Keratinocyte (primary cell): ENCODE data around the gene RASSF7. TPM values are rescaled to one million over a fixed set of nuclear protein-coding genes. Genes with fewer than 3 reads are reported as not detected.

ENCODE experiments used
- DNase-seq: peaks from one replicate; pipeline ENCODE4 v3.0.0-alpha.2; 2011; ENCODE audit warnings: low read depth, missing footprints, low spot score
- FAIRE-seq: peaks from 2 replicates; lab custom pipeline; 2011; peaks lifted over from hg19 to GRCh38; lab: Jason Lieb, UNC
- H2AFZ ChIP-seq: 2 replicates; pipeline ENCODE4 v1.6.0; 2012; ENCODE audit warnings: low read length, control low read depth, inconsistent platforms; ENCODE audit not compliant: control insufficient read depth
- H3K27ac ChIP-seq: 2 replicates; pipeline ENCODE4 v1.5.1; 2011; ENCODE audit warnings: low read length; ENCODE audit not compliant: control insufficient read depth, insufficient read depth
- H3K27me3 ChIP-seq: 3 replicates; pipeline ENCODE4 v1.6.0; 2011; ENCODE audit warnings: low read length; ENCODE audit not compliant: control insufficient read depth, insufficient read depth; ENCODE audit errors: extremely low read depth
- H3K36me3 ChIP-seq, 2 experiments: 2 replicates in 1 of 2; 3 replicates in 1 of 2; pipeline ENCODE4 v1.5.1; 2011; ENCODE audit warnings: low read length in 2 of 2, mild to moderate bottlenecking in 1 of 2; ENCODE audit not compliant: control insufficient read depth in 2 of 2, insufficient read depth in 2 of 2; ENCODE audit errors: extremely low read depth in 1 of 2
- H3K4me1 ChIP-seq: 3 replicates; pipeline ENCODE4 v1.5.1; 2011; ENCODE audit warnings: low read length; ENCODE audit not compliant: control insufficient read depth, insufficient read depth; ENCODE audit errors: extremely low read depth
- H3K4me2 ChIP-seq: 3 replicates; pipeline ENCODE4 v1.6.0; 2011; ENCODE audit warnings: low read depth, low read length; ENCODE audit not compliant: control insufficient read depth, insufficient read depth; ENCODE audit errors: extremely low read depth
- H3K4me3 ChIP-seq, 3 experiments: fragments of 200-600 bp in 1 of 3; sonication (generic) in 1 of 3; 2 replicates in 2 of 3; 3 replicates in 1 of 3; pipeline ENCODE4 v1.5.1; 2011 to 2016; ENCODE audit warnings: low read length in 3 of 3, mild to moderate bottlenecking in 3 of 3, control low read depth in 2 of 3, inconsistent platforms in 1 of 3, low read depth in 1 of 3, mixed read lengths in 1 of 3, mixed run types in 1 of 3, moderate library complexity in 1 of 3; ENCODE audit not compliant: control insufficient read depth in 2 of 3, insufficient read depth in 2 of 3; ENCODE audit errors: extremely low read depth in 1 of 3
- H3K79me2 ChIP-seq: 2 replicates; pipeline ENCODE4 v1.6.0; 2012; ENCODE audit warnings: low read length; ENCODE audit not compliant: control insufficient read depth, insufficient read depth
- H3K9ac ChIP-seq: 3 replicates; pipeline ENCODE4 v1.6.0; 2011; ENCODE audit warnings: low read length; ENCODE audit not compliant: control insufficient read depth, insufficient read depth; ENCODE audit errors: extremely low read depth
- H3K9me1 ChIP-seq: 3 replicates; pipeline ENCODE4 v1.6.0; 2011; ENCODE audit warnings: low read length; ENCODE audit not compliant: control insufficient read depth, insufficient read depth; ENCODE audit errors: extremely low read depth
- H3K9me3 ChIP-seq: 2 replicates; pipeline ENCODE4 v1.5.1; 2012; ENCODE audit warnings: low read depth, low read length; ENCODE audit not compliant: control insufficient read depth
- H4K20me1 ChIP-seq: 3 replicates; pipeline ENCODE4 v1.6.0; 2011; ENCODE audit warnings: low read length; ENCODE audit not compliant: control insufficient read depth, insufficient read depth; ENCODE audit errors: extremely low read depth
- EZH2 ChIP-seq: IDR thresholded peaks from one replicate; pipeline ENCODE4 v1.6.1; 2012; ENCODE audit warnings: inconsistent platforms, mild to moderate bottlenecking, low read length, moderate library complexity
- dilution Hi-C: fragments of 300-500 bp; cut with MboI; formaldehyde crosslinking; loops from one replicate; pipeline ENCODE4 v1.7.0; 2020; ENCODE audit warnings: low sequenced_read_pairs; ENCODE audit not compliant: extremely low pct_ligation_motif_present
- polyA plus RNA-seq, 5 experiments: library from polyadenylated mRNA; depleted of rRNA in 3 of 5; stranded (reverse) in 3 of 5; stranded (forward) in 1 of 5; unstranded in 1 of 5; fragments of >200 nt; gene quantifications; 1 replicate in 1 of 5; 2 replicates in 3 of 5; 3 replicates in 1 of 5; pipeline versions ENCODE4 v1.2.1 to v1.2.3, GENCODE V29; 2011 to 2012; ENCODE audit warnings: missing spikeins in 2 of 5, low read depth in 1 of 5, low replicate concordance in 1 of 5
- TF ChIP-seq, protein P1 (sequence below), 3 experiments: IDR thresholded peaks in 1 of 3; conservative IDR thresholded peaks in 1 of 3; optimal IDR thresholded peaks in 1 of 3; 2 replicates in 2 of 3; 3 replicates in 1 of 3; pipeline versions ENCODE3 to v1.5.1; 2011; ENCODE audit warnings: low read length in 3 of 3, mild to moderate bottlenecking in 3 of 3, moderate library complexity in 2 of 3, control low read depth in 1 of 3, inconsistent platforms in 1 of 3; ENCODE audit not compliant: insufficient read depth in 2 of 3; ENCODE audit errors: extremely low read depth in 1 of 3

Gene RASSF7
- polyA plus RNA-seq, 1 donor (not counting 4 experiments of a cell fraction or from before 2014, with no cell fraction given), result 24.3 TPM

DNA sequence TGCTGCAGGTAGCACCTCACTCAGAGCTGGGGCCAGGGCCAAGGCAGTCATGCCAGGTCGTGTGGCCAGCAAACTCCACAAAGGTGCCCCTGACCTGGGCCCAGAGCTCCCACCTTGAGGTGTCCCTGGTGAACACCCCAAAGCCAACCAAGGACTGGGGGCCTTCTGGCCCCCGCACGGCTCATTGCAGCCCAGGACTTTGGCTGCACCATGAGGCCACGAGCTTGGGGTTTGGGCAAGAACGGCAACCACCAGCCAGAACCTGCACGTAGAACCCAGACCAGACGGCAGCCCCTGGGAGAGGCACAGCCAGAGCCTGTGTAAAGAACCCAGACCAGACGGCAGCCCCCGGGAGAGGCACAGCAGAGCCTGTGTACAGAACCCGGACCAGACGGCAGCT is 15.6 kb upstream of the RASSF7 start:
- Histone ChIP-seq H3K79me2 (no peaks in the 10 kb centered on the region), H3K4me2 (no peak overlapping the region), H3K4me3 (no peak overlapping the region), H4K20me1 (no peaks in the 10 kb centered on the region), H3K27ac (no peak overlapping the region), H3K9me3 (no peaks in the 10 kb centered on the region), H3K27me3 (peaks cover 6% of the 10 kb centered on the region), H3K9me1 (no peaks in the 10 kb centered on the region), H3K4me1 (no peaks in the 10 kb centered on the region), H2AFZ (no peak overlapping the region), H3K9ac (no peak overlapping the region), H3K36me3 (no peaks in the 10 kb centered on the region)
- dilution Hi-C loops, result no loop called here
- no peak for FAIRE-seq
- no peak for DNase-seq
- TF ChIP-seq, protein P1, sequence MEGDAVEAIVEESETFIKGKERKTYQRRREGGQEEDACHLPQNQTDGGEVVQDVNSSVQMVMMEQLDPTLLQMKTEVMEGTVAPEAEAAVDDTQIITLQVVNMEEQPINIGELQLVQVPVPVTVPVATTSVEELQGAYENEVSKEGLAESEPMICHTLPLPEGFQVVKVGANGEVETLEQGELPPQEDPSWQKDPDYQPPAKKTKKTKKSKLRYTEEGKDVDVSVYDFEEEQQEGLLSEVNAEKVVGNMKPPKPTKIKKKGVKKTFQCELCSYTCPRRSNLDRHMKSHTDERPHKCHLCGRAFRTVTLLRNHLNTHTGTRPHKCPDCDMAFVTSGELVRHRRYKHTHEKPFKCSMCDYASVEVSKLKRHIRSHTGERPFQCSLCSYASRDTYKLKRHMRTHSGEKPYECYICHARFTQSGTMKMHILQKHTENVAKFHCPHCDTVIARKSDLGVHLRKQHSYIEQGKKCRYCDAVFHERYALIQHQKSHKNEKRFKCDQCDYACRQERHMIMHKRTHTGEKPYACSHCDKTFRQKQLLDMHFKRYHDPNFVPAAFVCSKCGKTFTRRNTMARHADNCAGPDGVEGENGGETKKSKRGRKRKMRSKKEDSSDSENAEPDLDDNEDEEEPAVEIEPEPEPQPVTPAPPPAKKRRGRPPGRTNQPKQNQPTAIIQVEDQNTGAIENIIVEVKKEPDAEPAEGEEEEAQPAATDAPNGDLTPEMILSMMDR (optimal IDR thresholded peaks at IDR 0.05 in 1 of 3, IDR thresholded peaks at IDR 0.05 in 1 of 3, conservative IDR thresholded peaks at IDR 0.05 in 1 of 3; ENCODE audit: extremely low read depth in 1 of 3, insufficient read depth in 2 of 3, low read length in 3 of 3), result no peak
- TF ChIP-seq EZH2, result no peak

DNA sequence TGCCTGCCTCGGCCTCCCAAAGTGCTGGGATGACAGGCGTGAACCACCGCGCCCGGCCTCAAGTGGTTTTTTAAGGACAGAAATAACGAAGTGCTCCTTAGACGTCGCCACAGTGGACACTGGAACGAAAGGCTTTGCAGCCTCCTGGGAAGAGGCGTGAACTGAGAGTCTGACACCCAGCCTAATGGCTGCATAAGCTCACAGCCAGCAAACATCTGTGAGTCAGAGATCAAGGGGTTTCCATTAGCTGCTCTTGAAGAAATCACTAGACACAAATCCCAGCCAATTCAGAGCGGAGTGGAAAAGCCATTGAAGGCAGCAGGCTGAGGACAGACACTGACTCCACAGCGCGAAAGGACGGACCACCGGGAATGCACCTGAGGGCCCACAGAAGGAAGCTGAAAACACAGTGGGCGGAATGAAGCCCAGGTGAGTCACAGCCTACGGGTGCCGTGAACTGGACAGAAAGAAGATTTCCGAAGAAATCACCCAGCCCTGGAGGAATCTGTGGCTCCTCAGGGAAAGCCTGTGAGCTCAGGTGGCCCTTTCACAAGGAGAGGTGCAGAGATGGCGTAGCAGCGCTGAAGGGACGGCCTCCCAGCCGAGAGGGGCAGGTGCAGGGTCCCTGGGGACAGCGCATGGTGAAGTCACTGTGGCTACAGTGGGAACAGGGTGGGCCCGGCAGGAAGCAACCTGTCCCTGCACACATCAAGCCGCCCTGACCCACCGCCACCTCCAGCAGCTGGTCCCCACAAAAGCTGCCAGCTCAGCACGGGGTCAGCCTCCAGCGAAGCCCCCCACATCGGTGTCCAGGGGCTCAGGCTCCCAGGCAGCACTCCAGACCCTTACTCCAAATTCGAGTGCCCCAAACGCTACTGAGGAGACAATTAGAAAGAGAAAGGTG is 11.8 kb upstream of the RASSF7 start:
- Histone ChIP-seq H4K20me1 (no peaks in the 10 kb centered on the region), H3K36me3 (no peaks in the 10 kb centered on the region), H3K4me2 (no peak overlapping the region), H3K27ac (no peak overlapping the region), H2AFZ (no peak overlapping the region), H3K79me2 (no peaks in the 10 kb centered on the region), H3K9me1 (no peaks in the 10 kb centered on the region), H3K4me1 (no peaks in the 10 kb centered on the region), H3K9ac (no peak overlapping the region), H3K27me3 (peaks cover 13% of the 10 kb centered on the region), H3K9me3 (no peaks in the 10 kb centered on the region), H3K4me3 (no peak overlapping the region)
- no peak for TF ChIP-seq EZH2
- TF ChIP-seq, protein P1 (optimal IDR thresholded peaks at IDR 0.05 in 1 of 3, IDR thresholded peaks at IDR 0.05 in 1 of 3, conservative IDR thresholded peaks at IDR 0.05 in 1 of 3; ENCODE audit: extremely low read depth in 1 of 3, insufficient read depth in 2 of 3, low read length in 3 of 3), result no peak
- no peak for DNase-seq
- FAIRE-seq, result no peak
- dilution Hi-C loops, result no loop called here
